Stomach (tissue), 9 donors: ENCODE results near the gene OR13C3. TPM values are rescaled to one million over a fixed set of nuclear protein-coding genes. Genes with fewer than 3 reads are reported as not detected.
"Not testable (repeated sequence)": the region's sequence is repeated elsewhere in the genome, so short reads cannot be mapped to it uniquely, and the experiment has no call there.

Experiments
- DNase-seq, 2 donors: peaks; one replicate each; pipeline versions ENCODE4 v3.0.0 to v3.0.0-alpha.2; 2013 to 2019
- H3K27ac ChIP-seq, 5 donors: fragments of 200-600 bp in 4 of 5; sonication (generic) in 4 of 5; one replicate each; pipeline ENCODE4 v1.5.1; 2013 to 2019; ENCODE audit warnings: mild to moderate bottlenecking in 1 of 5, moderate library complexity in 1 of 5
- H3K27me3 ChIP-seq, 3 donors: fragments of 200-600 bp; sonication (generic); one replicate each; pipeline ENCODE4 v1.5.1; 2017 to 2019; ENCODE audit warnings: mixed run types in 1 of 3
- H3K36me3 ChIP-seq, 4 donors: fragments of 200-600 bp; sonication (generic); 1 replicate in 3 of 4; 2 replicates in 1 of 4; pipeline ENCODE4 v1.5.1; 2016 to 2019
- H3K4me1 ChIP-seq, 4 donors: fragments of 200-600 bp; sonication (generic); one replicate each; pipeline ENCODE4 v1.5.1; 2016 to 2019
- H3K4me3 ChIP-seq, 4 donors: fragments of 200-600 bp; sonication (generic) in 3 of 4; one replicate each; pipeline ENCODE4 v1.5.1; 2016 to 2019; ENCODE audit warnings: mild to moderate bottlenecking in 1 of 4
- H3K9me3 ChIP-seq, 4 donors: fragments of 200-600 bp; sonication (generic); one replicate each; pipeline ENCODE4 v1.5.1; 2016 to 2019
- EP300 ChIP-seq: sonication (generic); formaldehyde crosslinking; IDR thresholded peaks from one replicate; pipeline ENCODE4 v1.6.1; 2017; ENCODE audit warnings: antibody characterized with exemption
- POLR2A ChIP-seq, 4 donors: fragments of 450-650 bp; IDR thresholded peaks; one replicate each; pipeline ENCODE4 v1.6.1; 2016; ENCODE audit warnings: antibody characterized with exemption in 4 of 4, control low read depth in 2 of 4, mild to moderate bottlenecking in 1 of 4, moderate library complexity in 1 of 4
- POLR2AphosphoS5 ChIP-seq, 3 donors: sonication (generic); formaldehyde crosslinking; IDR thresholded peaks; one replicate each; pipeline ENCODE4 v1.6.1; 2016; ENCODE audit warnings: antibody characterized with exemption in 3 of 3
- WGBS, 5 donors: extraction: QIAGEN DNeasy Blood & Tissue Kit in 3 of 5; methylation state at CpG; one replicate each; pipeline versions ENCODE4 v1.1.5 to v1.1.7; 2013 to 2018; 5-methylcytosine and 5-hydroxymethylcytosine counted together
- intact Hi-C: fragments of 100-400 bp; cut with DNase I; formaldehyde crosslinking; loops from one replicate; pipeline ENCODE4 v1.15.1; 2023; ENCODE audit warnings: low total_unique reads
- polyA plus RNA-seq, 3 donors: library from polyadenylated mRNA; stranded (reverse); fragments of 200-250 nt; gene quantifications; one replicate each; pipeline ENCODE4 v1.2.3, GENCODE V29; 2013
- total RNA-seq, 5 donors: library from RNA; depleted of rRNA; stranded (reverse); fragments of >200 nt; gene quantifications; one replicate each; pipeline versions ENCODE4 v1.1.0 to v1.2.3, GENCODE V29; 2014 to 2016
- TF ChIP-seq, protein P1 (sequence below), 7 experiments: fragments of 450-650 bp in 4 of 7; fragments of 200-600 bp in 3 of 7; sonication (generic) in 3 of 7; IDR thresholded peaks; one replicate each; pipeline ENCODE4 v1.5.1; 2016 to 2019; ENCODE audit warnings: antibody characterized with exemption in 7 of 7, control low read depth in 2 of 7, mild to moderate bottlenecking in 1 of 7
- donor health status: healthy with polysubstance abuse.
- donor health status: Bipolar disorder and iron deficiency.
- donor health status: healthy.

The OR13C3 gene
- total and polyA plus RNA-seq, 8 donors: not detected

DNA sequence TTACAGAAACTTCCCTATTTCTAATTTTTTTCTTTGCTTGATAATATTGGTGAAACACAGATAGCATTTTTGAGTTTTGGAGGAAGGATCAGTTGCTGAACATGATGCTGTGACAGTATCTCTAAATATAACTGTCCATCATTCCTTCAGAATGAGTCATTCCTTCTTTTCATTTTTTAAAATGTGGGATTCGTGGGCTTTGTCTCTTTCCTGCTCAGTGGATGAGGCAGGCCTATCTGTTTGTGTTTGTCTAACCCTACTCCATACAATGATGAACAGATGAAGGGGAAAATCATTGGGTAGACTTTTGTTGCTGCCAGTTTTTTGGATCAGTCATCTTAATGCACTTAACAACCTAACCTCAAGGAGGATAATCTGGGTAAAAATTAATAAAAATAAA, 16.6 kb upstream of the OR13C3 start:
- no peak for DNase-seq
- Histone ChIP-seq H3K4me3 (no peak overlapping the region), H3K36me3 (no peaks in the 10 kb centered on the region), H3K9me3 (peaks cover 0 to 17% (median 14%) of the 10 kb centered on the region in 4 donors), H3K27me3 (no peaks in the 10 kb centered on the region), H3K4me1 (no peaks in the 10 kb centered on the region), H3K27ac (no peak overlapping the region)
- TF ChIP-seq, protein P1, sequence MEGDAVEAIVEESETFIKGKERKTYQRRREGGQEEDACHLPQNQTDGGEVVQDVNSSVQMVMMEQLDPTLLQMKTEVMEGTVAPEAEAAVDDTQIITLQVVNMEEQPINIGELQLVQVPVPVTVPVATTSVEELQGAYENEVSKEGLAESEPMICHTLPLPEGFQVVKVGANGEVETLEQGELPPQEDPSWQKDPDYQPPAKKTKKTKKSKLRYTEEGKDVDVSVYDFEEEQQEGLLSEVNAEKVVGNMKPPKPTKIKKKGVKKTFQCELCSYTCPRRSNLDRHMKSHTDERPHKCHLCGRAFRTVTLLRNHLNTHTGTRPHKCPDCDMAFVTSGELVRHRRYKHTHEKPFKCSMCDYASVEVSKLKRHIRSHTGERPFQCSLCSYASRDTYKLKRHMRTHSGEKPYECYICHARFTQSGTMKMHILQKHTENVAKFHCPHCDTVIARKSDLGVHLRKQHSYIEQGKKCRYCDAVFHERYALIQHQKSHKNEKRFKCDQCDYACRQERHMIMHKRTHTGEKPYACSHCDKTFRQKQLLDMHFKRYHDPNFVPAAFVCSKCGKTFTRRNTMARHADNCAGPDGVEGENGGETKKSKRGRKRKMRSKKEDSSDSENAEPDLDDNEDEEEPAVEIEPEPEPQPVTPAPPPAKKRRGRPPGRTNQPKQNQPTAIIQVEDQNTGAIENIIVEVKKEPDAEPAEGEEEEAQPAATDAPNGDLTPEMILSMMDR (IDR thresholded peaks at IDR 0.05): no peak
- TF ChIP-seq POLR2A (IDR thresholded peaks at IDR 0.05): no peak
- TF ChIP-seq POLR2AphosphoS5 (IDR thresholded peaks at IDR 0.05): no peak
- TF ChIP-seq EP300: no peak
- WGBS, 5 donors: 24 to 32% (median 25%) methylated on average over 1 of the region's 1 CpG
- intact Hi-C loops: no loop called here

DNA sequence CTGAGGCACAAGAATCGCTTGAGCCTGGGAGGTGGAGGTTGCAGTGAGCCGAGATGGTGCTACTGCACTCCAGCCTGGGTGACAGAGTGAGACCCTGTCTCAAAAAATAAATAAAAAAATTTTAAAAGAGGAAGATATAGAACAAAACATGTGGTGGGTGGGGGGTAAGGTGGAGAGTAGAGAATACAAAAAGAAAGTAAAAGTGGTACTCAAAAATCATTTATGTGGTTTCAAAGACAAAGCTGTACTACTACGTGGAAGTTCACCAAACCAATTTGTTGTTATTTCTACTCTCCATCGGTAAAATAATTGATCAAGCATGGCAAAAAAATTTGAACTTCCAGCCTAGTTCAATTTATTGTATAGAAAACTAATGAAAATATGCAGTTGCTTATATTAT, 8.0 kb upstream of the OR13C3 start:
- no peaks in the 10 kb centered on the region for H3K27me3 ChIP-seq
- no peak overlapping the region for H3K4me3 ChIP-seq
- WGBS, 5 donors: 83 to 89% (median 88%) methylated on average over 4 of the region's 4 CpGs
- DNase-seq: no peak
- no peak overlapping the region for H3K27ac ChIP-seq
- intact Hi-C loops: no loop called here
- H3K36me3 ChIP-seq: no peaks in the 10 kb centered on the region
- H3K9me3 ChIP-seq: no peaks in the 10 kb centered on the region
- TF ChIP-seq POLR2AphosphoS5 (IDR thresholded peaks at IDR 0.05): no peak
- TF ChIP-seq EP300: no peak
- TF ChIP-seq POLR2A (IDR thresholded peaks at IDR 0.05): no peak
- TF ChIP-seq, protein P1 (IDR thresholded peaks at IDR 0.05): no peak
- H3K4me1 ChIP-seq: no peaks in the 10 kb centered on the region

DNA sequence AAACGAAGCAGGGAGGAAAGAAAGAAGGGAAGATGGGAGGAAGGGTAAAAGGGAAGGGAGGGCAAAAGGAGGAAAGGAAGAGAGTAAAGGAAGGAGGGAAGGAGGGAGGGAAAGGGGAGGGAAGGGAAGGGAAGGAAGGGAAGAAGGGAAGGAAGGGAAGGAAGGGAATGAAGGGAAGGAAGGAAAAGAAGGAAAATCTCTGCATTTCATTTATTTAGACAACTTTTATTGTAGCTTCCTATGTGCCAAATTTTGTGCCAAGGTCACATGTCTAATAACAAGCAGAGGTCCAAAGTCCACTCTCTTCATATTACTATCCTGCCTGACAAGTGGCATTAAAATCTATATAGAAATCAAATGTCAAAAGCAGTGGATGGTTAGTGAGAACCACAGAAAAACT, 2.6 kb upstream of the OR13C3 start:
- Histone ChIP-seq H3K9me3 (no peaks in the 10 kb centered on the region), H3K36me3 (no peaks in the 10 kb centered on the region), H3K27me3 (no peaks in the 10 kb centered on the region), H3K4me1 (no peaks in the 10 kb centered on the region), H3K27ac (no peak overlapping the region), H3K4me3 (no peak overlapping the region)
- intact Hi-C loops: no loop called here
- WGBS, 5 donors: 5 to 51% (median 33%) methylated on average over 1 of the region's 1 CpG
- no peak for DNase-seq
- TF ChIP-seq EP300 (no peak), POLR2AphosphoS5 (IDR thresholded peaks at IDR 0.05) (no peak), POLR2A (IDR thresholded peaks at IDR 0.05) (no peak)
- TF ChIP-seq, protein P1 (IDR thresholded peaks at IDR 0.05): no peak

DNA sequence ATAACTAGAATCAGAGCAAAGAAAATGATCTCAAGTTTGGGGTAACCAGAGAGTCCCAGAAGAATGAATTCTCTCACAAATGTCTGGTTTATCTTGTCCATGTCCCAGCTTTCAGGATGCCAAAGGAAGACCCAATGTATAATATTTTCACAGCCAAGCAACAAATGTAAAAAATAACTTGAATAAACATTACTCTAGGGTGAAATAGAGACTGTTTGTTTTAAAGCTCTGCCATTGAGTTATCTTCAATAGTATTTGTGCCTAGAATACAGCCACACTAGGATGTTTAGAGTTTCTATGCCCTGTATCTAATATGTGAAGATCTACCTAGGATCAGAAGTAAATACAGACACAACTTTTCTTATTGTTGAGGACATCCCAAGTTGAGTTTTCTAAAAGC, 9.5 kb downstream of the OR13C3 start, which contains the start of gene OR13C4:
OR13C4 (minus strand) TSS at position 101 of the 400 bp plus-strand sequence; CDS start at position 101, 0 bp downstream.
- no peak for TF ChIP-seq EP300
- intact Hi-C loops: no loop called here
- no peak for DNase-seq

DNA sequence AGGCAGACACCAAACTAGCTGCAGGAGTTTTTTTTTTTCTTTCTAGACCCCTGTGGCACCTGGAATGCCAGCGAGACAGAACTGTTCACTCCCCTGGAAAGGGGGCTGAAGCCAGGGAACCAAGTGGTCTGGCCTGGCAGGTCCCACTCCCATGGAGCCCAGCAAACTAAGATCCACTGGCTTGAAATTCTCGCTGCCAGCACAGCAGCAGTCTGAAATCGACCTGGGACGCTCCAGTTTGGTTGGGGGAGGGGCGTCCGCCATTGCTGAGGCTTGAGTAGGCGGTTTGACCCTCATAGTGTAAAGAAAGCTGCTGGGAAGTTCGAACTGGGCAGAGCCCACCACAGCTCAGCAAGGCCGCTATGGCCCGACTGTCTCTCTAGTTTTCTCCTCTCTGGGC, 16.4 kb downstream of the OR13C3 start:
- H3K4me1 ChIP-seq, H3K9me3 ChIP-seq, H3K27ac ChIP-seq, H3K27me3 ChIP-seq, H3K4me3 ChIP-seq, intact Hi-C loops, DNase-seq, H3K36me3 ChIP-seq: not testable (repeated sequence)
- 77 to 86% (median 78%) methylated on average over 10 of the region's 10 CpGs for WGBS, 5 donors

More for the DNA sequence above, 9.5 kb downstream of the OR13C3 start, which contains the start of gene OR13C4:
- Histone ChIP-seq H3K4me3 (no peak within 1 kb of the TSS), H3K9me3 (no peaks in the 10 kb centered on the region), H3K27ac (no peak within 1 kb of the TSS), H3K36me3 (no peaks in the 10 kb centered on the region), H3K4me1 (no peaks in the 10 kb centered on the region), H3K27me3 (no peaks in the 10 kb centered on the region)
